GM19023 (cell line): ENCODE measurements around the gene STUB1.

Source experiments
- ATAC-seq: cut with Tn5 transposase; IDR thresholded peaks from one replicate; pipeline ENCODE4 v1.9.1; 2021; ENCODE audit warnings: mild to moderate bottlenecking, moderate library complexity; ENCODE audit not compliant: unreplicated experiment

Gene STUB1

GRCh38 chr16:693766-694165 lies 13.6 kb downstream of the STUB1 start:
- no peak for ATAC-seq

GRCh38 chr16:694187-694862 lies 14.1 kb downstream of the STUB1 start:
- ATAC-seq, result no peak

- no peak for ATAC-seq
Observed at GRCh38 chr16:694863-695354, 14.7 kb downstream of the STUB1 start.

DNA sequence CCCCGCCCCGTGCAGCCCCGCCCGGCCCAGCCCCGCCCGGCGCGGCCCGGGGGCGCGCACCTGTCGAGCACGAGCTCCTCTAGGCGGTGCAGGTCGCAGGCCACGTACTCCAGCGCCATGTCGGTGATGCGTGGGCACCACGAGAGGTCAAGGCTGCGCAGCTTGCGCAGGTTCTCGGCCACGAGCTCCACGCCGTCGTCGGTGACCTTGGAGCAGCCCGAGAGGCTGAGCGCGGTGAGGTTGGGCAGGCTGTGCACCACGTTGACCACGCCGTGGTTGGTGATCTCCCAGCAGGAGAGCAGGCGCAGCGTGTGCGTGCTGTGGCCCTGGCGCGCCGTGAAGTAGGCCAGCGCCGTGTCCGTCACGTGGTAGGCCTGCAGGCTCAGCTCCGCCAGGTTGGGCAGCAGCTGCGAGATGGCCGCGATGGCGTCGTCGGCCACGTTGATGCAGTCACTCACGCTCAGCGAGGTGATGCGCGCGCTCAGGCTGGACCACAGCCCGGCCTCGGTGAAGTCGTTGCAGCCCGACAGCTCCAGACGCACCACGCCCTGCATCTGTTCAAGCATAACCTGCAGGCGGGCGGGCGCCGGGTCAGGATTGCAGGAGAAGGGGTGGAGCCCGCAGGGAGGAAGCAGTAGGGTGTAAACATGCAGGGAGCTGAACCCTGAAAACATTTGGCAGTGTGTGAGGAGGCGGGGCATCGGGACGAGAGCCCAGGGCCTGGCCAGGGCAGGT lies 15.3 kb downstream of the STUB1 start:
- no peak for ATAC-seq

GRCh38 chr16:698911-699671 lies 18.9 kb downstream of the STUB1 start:
- ATAC-seq, result no peak

GRCh38 chr16:700684-701584 lies 20.7 kb downstream of the STUB1 start:
- ATAC-seq, result no peak

- ATAC-seq, result no peak
Observed at GRCh38 chr16:702341-702740, 22.1 kb downstream of the STUB1 start.

GRCh38 chr16:703406-703805 lies 23.2 kb downstream of the STUB1 start:
- no peak for ATAC-seq

- ATAC-seq, result no peak
Observed at GRCh38 chr16:704047-704446, 23.8 kb downstream of the STUB1 start.

GRCh38 chr16:704552-705380 lies 24.6 kb downstream of the STUB1 start:
- no peak for ATAC-seq

DNA sequence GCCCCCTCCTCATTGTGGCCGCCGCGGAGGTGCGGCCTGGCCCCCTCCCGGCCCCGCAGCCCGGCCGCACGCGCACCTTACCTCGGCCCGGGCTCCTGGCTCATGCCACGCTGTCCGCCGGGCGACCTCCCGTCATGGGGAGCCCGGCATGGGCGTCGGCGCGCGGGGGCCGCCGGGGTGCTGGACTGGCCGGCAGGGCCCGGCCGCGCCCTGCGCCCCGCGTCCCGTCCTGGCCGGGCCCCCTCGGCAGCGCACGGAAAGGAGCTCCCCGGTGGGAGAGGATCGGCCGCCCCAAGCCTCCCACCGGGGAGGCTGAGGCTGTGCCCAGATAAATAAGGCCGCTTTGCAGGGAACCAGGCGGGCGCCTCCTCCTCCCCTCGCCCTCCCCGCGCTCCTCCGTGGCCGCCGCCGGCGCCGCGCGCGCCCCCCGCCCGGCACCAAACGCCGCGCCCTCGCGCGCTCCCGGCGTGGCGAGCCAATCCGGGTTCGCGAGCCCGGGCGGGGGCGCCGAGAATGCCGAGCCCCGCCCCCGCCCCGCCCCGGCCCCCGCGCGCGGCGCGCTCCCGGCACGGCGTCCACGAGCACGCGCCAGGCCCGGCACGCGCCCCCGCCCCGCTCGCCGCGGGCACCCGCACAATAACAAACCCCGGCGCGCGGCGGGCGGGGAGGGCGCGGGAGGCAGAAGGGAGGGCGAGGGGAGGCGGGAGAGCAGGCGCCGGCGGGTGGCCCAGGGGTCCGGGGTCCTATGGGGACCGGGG lies 25.4 kb downstream of the STUB1 start, which contains the start of gene FBXL16:
Gene FBXL16 (minus strand): TSS at position 371 of the 758 bp plus-strand sequence. CDS start 8,396 bp downstream, outside the sequence.
- no peak for ATAC-seq

DNA sequence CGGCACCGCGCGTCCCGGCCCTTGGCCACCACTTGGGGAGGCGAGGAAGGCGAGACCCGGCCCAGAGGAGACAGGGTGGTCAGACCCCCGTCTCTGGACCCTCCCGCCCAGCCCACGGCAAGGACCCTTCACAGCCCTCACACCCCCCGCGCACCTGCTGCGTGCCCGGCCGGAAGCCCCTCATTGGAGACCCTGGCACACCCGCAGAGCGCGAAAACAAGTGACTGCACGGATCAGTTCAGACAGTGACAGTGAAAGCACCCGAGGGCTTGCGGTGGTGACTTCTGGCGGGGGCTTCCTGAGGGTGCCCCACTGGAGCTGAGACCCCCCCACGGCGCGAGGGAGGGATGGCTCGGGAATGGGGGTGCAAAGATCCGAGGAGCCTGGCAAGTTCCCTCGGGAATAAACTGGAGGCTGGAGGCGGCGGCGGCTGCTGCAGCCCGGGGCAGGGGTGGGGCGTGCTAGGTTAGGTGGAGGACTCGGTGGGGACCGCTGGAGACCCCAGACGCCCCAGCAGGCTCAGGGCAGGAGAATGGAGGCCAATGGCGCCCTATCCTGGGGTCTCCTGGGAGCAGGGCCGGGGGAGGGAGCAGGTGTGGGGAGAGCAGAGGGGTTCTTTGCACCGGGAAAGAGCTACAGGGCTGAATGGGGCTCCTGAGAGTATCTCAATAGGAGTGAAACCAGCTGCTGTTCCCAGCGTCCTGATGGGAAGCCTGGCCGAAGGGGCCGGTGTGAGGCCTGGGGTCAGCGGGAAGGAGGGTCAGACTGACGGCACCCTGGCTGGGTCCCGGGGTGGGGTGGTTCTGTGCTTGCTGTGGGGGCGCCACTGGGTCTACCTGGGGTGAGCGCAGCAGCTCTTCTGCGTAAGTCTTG lies 26.2 kb downstream of the STUB1 start:
- ATAC-seq, result no peak

DNA sequence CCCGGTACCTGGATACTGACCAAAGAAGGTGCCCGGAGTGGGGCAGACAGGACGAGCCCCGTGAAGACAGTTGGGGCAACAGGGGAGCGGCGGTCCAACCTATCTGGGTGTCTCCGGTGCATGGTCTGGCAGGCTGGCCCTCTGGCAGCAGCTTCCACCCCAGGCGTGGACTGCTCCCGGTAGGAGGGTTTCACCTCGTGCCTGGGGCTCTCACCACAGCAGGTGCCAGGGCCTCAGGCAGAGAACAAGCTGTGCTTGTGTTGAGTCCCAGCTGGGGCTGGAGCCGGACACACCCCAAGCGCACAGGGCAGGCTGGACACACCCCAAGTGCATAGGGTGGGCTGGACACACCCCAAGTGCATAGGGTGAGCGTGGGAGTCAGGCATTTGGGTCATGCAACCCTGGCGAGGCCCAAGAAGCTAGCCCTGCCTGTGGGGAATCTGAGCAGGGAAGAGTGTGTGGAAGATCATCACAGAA lies 26.9 kb downstream of the STUB1 start:
- ATAC-seq, result no peak

DNA sequence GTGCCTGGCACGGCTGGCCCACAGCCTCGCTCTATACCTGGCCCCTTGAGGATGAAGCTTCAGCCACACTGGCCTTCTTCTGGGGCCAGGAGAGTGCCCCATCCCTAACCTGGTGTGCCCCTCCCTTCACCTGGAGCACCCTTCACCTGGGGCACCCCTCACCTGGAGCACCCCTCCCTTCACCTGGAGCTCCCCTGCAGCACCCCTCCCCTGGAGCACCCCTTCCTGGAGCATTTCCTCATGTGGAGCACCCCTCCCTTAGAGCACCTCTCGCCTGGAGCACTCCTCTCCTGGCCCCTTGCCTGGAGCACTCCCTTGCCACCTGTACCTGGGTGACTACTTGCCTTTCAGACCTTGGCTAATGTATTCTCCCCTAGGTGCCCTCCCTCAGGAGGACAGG lies 27.8 kb downstream of the STUB1 start:
- no peak for ATAC-seq

DNA sequence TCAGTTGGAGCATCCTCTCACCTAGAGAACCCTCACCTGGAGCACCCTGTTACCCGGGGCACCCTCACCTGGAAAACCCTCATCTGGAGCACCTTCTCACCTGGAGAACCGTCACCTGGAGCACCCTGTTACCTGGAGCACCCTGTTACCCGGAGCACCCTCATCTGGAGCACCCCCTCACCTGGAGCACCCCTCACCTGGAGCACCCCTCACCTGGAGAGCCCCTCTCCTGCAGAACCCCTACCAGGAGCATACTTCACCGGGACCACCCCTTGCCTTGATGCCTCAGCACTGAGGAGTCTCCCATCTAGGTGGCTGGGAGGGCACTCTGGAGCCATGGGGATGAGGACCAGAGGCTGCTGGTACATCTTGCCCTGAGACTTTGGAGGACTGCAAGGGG lies 28.7 kb downstream of the STUB1 start:
- ATAC-seq, result no peak

GRCh38 chr16:709566-710499 lies 29.6 kb downstream of the STUB1 start:
- ATAC-seq, result no peak
